Left ventricle myocardium inferior (tissue), 1 donor: Measurements from ENCODE around the gene PCDHA2. TPM values are rescaled to one million over a fixed set of nuclear protein-coding genes. Genes with fewer than 3 reads are reported as not detected.
"Not testable (repeated sequence)": the region's sequence is repeated elsewhere in the genome, so short reads cannot be mapped to it uniquely, and the experiment has no call there.

Experiments
- DNase-seq: peaks from one replicate; pipeline ENCODE4 v3.0.0-alpha.2; 2020
- H3K27ac ChIP-seq: fragments of 200-600 bp; replicated peaks from 2 replicates; pipeline ENCODE4 v1.8.0; 2021
- H3K27me3 ChIP-seq: fragments of 200-600 bp; 2 replicates; pipeline ENCODE4 v1.8.0; 2021; ENCODE audit warnings: low read depth
- H3K36me3 ChIP-seq: fragments of 200-600 bp; 2 replicates; pipeline ENCODE4 v1.8.0; 2021
- H3K4me1 ChIP-seq: fragments of 200-600 bp; 2 replicates; pipeline ENCODE4 v1.8.0; 2021
- H3K4me3 ChIP-seq: fragments of 200-600 bp; 2 replicates; pipeline ENCODE4 v1.8.0; 2021; ENCODE audit warnings: mild to moderate bottlenecking, moderate library complexity
- H3K9me3 ChIP-seq: fragments of 200-600 bp; replicated peaks from 2 replicates; pipeline ENCODE4 v1.8.0; 2021
- CTCF ChIP-seq: fragments of 200-600 bp; IDR thresholded peaks from 2 replicates; pipeline ENCODE4 v1.8.0; 2021; ENCODE audit warnings: antibody characterized with exemption, mild to moderate bottlenecking, borderline replicate concordance
- intact Hi-C: fragments of 100-400 bp; cut with micrococcal nuclease; formaldehyde crosslinking; loops from one replicate; pipeline ENCODE4 v1.11.0; 2022
- total RNA-seq: library from RNA; stranded (reverse); fragmentation: NEBNext Ultra II Directional; extraction: Animal tissue kit (Norgen Biotek cat#: 25700); gene quantifications from one replicate; pipeline ENCODE4 v1.2.1, GENCODE V29; 2021
- donor health status: DM: no; HTN: yes; CAD: no; lungs with severe emphysema.

Gene PCDHA2
- total RNA-seq, 1 donor from 2014 or later, result not detected

GRCh38 chr5:140796718-140797095, 2.1 kb downstream of the PCDHA2 start:
- intact Hi-C loops, result no loop called here
- Histone ChIP-seq H3K27me3 (peaks cover 55% of the 10 kb centered on the region), H3K27ac (no peak overlapping the region), H3K4me1 (no peaks in the 10 kb centered on the region), H3K4me3 (no peak overlapping the region), H3K36me3 (no peaks in the 10 kb centered on the region), H3K9me3 (peaks cover 88% of the 10 kb centered on the region)
- DNase-seq, result no peak
- no peak for TF ChIP-seq CTCF

GRCh38 chr5:140800816-140801493, 6.3 kb downstream of the PCDHA2 start, which contains the start of gene PCDHA3:
TSS of gene PCDHA3 (plus strand) at chr5:140801057.
- Histone ChIP-seq H3K9me3 (peaks cover 69% of the 10 kb centered on the region), H3K4me1 (no peaks in the 10 kb centered on the region), H3K36me3 (no peaks in the 10 kb centered on the region), H3K27ac (no peak within 1 kb of the TSS), H3K4me3 (peak within 1 kb of the TSS; percentile 56), H3K27me3 (peaks cover 53% of the 10 kb centered on the region)
- TF ChIP-seq CTCF, result peak; percentile 26
- DNase-seq, result no peak
- intact Hi-C loops, result no loop called here

DNA sequence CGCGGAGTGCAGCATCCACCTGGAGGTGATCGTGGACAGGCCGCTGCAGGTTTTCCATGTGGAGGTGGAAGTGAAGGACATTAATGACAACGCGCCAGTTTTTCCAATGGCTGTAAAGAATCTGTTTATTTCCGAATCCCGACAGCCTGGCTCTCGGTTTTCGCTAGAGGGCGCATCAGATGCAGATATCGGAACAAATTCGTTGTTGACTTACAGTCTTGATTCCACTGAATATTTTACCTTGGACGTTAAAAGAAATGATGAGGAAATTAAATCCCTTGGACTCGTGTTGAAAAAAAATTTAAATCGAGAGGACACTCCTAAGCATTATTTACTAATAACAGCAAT, 6.8 kb downstream of the PCDHA2 start:
- no peak for DNase-seq
- H3K27me3 ChIP-seq, result peaks cover 53% of the 10 kb centered on the region
- no peak overlapping the region for H3K27ac ChIP-seq
- H3K36me3 ChIP-seq, result no peaks in the 10 kb centered on the region
- TF ChIP-seq CTCF, result peak; percentile 41
- intact Hi-C loops, result no loop called here
- H3K9me3 ChIP-seq, result peaks cover 68% of the 10 kb centered on the region
- H3K4me1 ChIP-seq, result no peaks in the 10 kb centered on the region
- H3K4me3 ChIP-seq, result peak overlapping the region; percentile 56

DNA sequence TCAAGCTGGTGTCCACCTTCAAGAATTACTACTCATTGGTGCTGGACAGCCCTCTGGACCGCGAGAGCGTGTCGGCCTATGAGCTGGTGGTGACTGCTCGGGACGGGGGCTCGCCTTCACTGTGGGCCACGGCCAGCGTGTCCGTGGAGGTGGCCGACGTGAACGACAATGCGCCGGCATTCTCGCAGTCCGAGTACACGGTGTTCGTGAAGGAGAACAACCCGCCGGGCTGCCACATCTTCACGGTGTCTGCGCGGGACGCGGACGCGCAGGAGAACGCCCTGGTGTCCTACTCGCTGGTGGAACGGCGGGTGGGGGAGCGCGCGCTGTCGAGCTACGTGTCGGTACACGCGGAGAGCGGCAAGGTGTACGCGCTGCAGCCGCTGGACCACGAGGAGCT, 7.7 kb downstream of the PCDHA2 start:
- intact Hi-C loops, result not testable (repeated sequence)
- peaks cover 54% of the 10 kb centered on the region for H3K27me3 ChIP-seq

GRCh38 chr5:140802781-140803271, 8.2 kb downstream of the PCDHA2 start:
- DNase-seq, result no peak
- peaks cover 59% of the 10 kb centered on the region for H3K27me3 ChIP-seq
- no peaks in the 10 kb centered on the region for H3K4me1 ChIP-seq
- H3K4me3 ChIP-seq, result no peak overlapping the region
- intact Hi-C loops, result no loop called here
- H3K9me3 ChIP-seq, result peaks cover 68% of the 10 kb centered on the region
- H3K36me3 ChIP-seq, result no peaks in the 10 kb centered on the region
- TF ChIP-seq CTCF, result no peak
- no peak overlapping the region for H3K27ac ChIP-seq

More for the DNA sequence above, 7.7 kb downstream of the PCDHA2 start:
- peaks cover 67% of the 10 kb centered on the region for H3K9me3 ChIP-seq
- not testable (repeated sequence) for H3K4me3 ChIP-seq, H3K36me3 ChIP-seq, DNase-seq, H3K27ac ChIP-seq, H3K4me1 ChIP-seq
